Peyer's patch (tissue), 4 donors: Measurements from ENCODE around the gene MAP3K19.

ENCODE experiments used
- POLR2A ChIP-seq, 2 donors: fragments of 450-650 bp; IDR thresholded peaks; one replicate each; pipeline ENCODE4 v1.5.1; 2017; ENCODE audit warnings: antibody characterized with exemption in 2 of 2, mild to moderate bottlenecking in 2 of 2, moderate library complexity in 2 of 2
- TF ChIP-seq, protein P1 (sequence below), 6 experiments: fragments of 450-650 bp in 4 of 6; fragments of 200-600 bp in 2 of 6; sonication (generic) in 1 of 6; IDR thresholded peaks; one replicate each; pipeline ENCODE4 v1.5.1; 2017 to 2019; ENCODE audit warnings: antibody characterized with exemption in 6 of 6, mild to moderate bottlenecking in 3 of 6, moderate library complexity in 1 of 6

DNA sequence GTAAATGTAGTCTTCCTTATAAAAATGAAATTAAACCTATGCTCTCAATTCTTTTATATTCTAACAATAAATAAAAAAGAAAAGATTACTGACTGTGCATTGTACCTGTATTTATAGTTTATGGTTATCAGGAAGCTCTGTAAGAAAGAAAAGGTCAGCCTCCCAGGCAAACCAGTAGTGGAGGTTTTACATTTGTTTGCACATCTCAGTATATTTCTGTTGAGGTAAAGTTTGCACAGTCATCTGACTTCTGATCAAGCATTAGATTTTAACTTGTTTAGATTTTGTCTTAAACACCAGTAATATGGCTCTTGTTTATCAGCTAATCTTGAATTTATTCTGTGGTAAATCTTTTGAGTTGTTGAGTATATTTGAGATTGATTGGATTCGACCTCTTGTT is 91.5 kb downstream of the MAP3K19 start:
- TF ChIP-seq, protein P1, sequence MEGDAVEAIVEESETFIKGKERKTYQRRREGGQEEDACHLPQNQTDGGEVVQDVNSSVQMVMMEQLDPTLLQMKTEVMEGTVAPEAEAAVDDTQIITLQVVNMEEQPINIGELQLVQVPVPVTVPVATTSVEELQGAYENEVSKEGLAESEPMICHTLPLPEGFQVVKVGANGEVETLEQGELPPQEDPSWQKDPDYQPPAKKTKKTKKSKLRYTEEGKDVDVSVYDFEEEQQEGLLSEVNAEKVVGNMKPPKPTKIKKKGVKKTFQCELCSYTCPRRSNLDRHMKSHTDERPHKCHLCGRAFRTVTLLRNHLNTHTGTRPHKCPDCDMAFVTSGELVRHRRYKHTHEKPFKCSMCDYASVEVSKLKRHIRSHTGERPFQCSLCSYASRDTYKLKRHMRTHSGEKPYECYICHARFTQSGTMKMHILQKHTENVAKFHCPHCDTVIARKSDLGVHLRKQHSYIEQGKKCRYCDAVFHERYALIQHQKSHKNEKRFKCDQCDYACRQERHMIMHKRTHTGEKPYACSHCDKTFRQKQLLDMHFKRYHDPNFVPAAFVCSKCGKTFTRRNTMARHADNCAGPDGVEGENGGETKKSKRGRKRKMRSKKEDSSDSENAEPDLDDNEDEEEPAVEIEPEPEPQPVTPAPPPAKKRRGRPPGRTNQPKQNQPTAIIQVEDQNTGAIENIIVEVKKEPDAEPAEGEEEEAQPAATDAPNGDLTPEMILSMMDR (IDR thresholded peaks at IDR 0.05) = no peak
- TF ChIP-seq POLR2A (IDR thresholded peaks at IDR 0.05) = no peak
